GM18861 (cell line): ENCODE data around the gene POM121C.
A peak's percentile ranks its signal among the peaks of the same experiment; 100 is the strongest.
"Not testable (repeated sequence)": the region's sequence is repeated elsewhere in the genome, so short reads cannot be mapped to it uniquely, and the experiment has no call there.

ENCODE experiments used
- ATAC-seq: cut with Tn5 transposase; IDR thresholded peaks from one replicate; pipeline ENCODE4 v1.9.1; 2021; ENCODE audit not compliant: unreplicated experiment

Gene POM121C

DNA sequence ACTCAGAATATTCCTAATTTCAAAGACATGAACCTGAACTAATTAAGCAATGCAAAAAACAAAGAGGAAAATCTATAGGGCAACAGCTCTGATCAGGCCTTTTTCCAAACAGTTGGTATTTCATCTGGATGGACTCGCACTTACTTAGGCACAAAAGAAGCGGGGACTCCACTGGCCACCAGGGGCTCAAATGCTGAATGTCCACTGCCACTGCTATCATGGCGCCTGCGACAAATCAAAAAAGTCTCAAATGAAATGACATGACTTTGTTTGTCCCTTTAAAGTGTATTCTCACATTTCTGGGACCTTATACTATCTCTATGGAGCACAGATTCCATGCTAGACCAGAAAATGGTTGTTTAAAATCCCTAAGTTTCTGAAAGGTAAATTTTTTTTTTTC, 47.1 kb downstream of the POM121C start:
- ATAC-seq: not testable (repeated sequence)

DNA sequence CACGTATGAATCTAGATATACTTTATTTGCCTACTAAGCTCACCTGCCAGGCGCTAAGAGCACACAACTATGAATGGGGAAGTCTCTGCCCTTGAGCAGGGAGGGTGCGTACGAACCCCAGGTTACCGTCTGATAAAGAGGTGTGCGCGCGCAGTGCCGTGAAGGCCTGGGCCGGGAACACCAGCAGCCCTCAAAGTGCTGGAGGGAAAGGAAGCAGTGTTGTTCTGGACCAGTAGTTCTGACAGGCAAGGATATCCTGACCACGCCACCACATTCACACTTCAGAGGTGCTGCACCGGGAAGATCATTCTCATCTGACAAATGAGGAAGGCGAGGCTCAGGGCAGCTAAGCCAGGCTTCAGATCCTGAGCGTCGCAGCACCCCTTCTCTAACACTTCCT, 62.6 kb downstream of the POM121C start:
- not testable (repeated sequence) for ATAC-seq

GRCh38 chr7:75421798-75422710, 64.0 kb downstream of the POM121C start:
- ATAC-seq: not testable (repeated sequence)

DNA sequence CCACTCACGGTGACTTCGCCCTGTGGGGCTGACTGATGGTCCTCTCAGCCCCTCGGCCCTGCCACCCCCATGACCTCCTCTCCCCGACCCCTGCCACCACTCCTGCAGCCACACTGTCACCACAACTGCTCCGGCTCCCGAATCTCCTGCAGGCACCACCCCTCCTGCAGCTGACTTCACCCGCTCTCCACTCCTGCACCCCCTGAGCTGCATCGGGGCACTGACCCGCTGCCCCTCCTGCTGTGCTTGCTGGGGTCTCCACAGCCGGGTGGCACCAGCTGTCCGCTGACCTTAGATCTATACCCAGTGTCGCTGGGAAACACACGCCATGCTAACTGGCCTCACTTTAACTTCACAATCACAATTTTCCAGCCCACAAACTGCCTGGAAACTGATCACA, 65.9 kb downstream of the POM121C start:
- ATAC-seq: not testable (repeated sequence)

GRCh38 chr7:75419693-75420092, 66.4 kb downstream of the POM121C start:
- not testable (repeated sequence) for ATAC-seq

GRCh38 chr7:75419210-75419609, 66.9 kb downstream of the POM121C start:
- ATAC-seq: not testable (repeated sequence)

- not testable (repeated sequence) for ATAC-seq
Observed at GRCh38 chr7:75418292-75418858, 67.7 kb downstream of the POM121C start.

GRCh38 chr7:75416787-75417186, 69.3 kb downstream of the POM121C start:
- not testable (repeated sequence) for ATAC-seq

DNA sequence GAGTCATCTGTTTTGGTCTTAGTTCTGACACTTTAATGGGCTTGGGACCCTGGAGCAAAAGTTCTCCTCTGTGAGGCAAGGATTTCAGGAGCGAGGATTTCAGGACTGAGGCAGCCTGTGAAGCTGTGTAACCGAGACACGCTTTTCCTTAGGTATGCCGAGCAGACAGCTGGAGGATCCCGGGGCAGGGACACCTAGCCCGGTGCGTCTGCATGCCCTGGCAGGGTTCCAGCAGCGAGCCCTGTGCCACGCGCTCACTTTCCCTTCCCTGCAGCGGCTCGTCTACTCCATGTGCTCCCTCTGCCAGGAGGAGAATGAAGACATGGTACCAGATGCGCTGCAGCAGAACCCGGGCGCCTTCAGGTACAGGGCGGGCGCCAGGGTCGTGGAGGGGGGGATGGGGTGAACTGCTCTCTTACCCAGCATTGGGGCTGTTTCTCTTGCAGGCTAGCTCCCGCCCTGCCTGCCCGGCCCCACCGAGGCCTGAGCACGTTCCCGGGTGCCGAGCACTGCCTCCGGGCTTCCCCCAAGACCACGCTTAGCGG, 70.2 kb downstream of the POM121C start:
- ATAC-seq: not testable (repeated sequence)

DNA sequence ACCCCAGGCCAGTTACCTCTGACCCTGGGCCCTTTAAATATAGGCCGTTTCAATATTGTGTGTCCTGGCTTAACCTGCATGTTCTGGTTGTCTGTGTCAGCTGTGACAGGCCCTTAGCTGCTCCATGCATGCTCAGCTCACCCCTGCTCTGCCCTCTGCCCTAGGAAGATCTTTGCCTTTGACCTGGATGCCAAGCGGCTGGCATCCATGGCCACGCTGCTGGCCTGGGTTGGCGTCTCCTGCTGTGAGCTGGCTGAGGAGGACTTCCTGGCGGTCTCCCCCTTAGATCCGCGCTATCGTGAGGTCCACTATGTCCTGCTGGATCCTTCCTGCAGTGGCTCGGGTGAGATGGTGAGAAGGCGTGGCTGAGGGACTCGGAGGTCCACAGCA, 70.7 kb downstream of the POM121C start:
- not testable (repeated sequence) for ATAC-seq

GRCh38 chr7:75414708-75415427, 71.2 kb downstream of the POM121C start:
- ATAC-seq: not testable (repeated sequence)

- ATAC-seq: not testable (repeated sequence)
Observed at GRCh38 chr7:75414204-75414603, 71.9 kb downstream of the POM121C start.

DNA sequence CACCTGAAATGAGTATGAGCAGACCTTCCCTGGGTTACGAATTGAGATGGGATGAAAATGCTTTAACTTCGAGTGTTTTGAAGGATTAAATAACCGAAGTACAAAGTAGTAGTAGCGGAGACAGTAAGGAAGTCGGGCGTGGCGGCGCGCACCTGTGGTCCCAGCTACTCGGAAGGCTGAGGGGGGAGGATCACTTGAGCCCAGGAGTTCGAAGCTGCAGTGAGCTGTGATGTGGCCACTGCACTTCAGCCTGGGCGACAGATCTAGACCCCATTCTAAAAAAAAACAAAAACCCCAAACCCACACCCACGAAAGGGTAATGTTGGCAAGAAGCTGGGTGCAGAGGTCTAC, 75.3 kb downstream of the POM121C start:
- not testable (repeated sequence) for ATAC-seq

- ATAC-seq: peak; percentile 92
Observed at GRCh38 chr7:75409880-75410822, 75.9 kb downstream of the POM121C start.

GRCh38 chr7:75404663-75405062, 81.4 kb downstream of the POM121C start:
- not testable (repeated sequence) for ATAC-seq

GRCh38 chr7:75403455-75404443, 82.3 kb downstream of the POM121C start:
- not testable (repeated sequence) for ATAC-seq

- ATAC-seq: not testable (repeated sequence)
Observed at GRCh38 chr7:75400575-75400974, 85.5 kb downstream of the POM121C start.

DNA sequence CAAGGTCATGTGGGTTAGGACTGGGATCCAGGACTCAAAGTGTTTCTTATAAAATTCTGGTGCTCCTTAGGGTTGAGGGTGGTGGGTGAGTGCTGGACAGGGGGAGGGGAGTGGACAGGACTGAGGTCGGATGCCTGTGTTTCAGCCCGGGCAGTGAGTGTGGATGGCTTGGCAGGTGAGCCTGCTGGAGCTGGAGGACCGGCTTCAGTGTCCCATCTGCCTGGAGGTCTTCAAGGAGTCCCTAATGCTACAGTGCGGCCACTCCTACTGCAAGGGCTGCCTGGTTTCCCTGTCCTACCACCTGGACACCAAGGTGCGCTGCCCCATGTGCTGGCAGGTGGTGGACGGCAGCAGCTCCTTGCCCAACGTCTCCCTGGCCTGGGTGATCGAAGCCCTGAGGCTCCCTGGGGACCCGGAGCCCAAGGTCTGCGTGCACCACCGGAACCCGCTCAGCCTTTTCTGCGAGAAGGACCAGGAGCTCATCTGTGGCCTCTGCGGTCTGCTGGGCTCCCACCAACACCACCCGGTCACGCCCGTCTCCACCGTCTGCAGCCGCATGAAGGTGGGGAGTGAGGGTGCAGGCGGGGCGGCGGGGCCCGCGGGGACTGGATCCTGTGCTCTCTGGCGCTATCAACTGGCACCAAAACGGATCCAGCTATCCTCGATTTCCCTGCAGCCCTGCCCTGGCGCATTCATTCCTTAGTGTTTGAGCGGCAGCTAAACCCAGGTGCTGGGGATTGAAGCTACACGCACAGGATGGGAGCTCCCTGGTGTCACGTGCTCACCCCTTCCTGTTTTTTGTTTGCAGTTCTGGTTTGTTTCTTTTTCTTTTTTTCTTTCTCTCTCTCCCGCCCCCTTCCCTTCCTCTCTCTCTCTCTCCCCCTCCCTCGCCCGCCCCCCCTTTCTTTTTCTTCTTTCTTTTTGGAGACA, 87.1 kb downstream of the POM121C start:
- not testable (repeated sequence) for ATAC-seq
